Esophagus muscularis mucosa (tissue), 3 donors: Measurements from ENCODE around the gene NDST1.

Experiments used
- CTCF ChIP-seq, 3 experiments: fragments of 200-600 bp in 2 of 3; fragments of 450-650 bp in 1 of 3; sonication (generic) in 2 of 3; IDR thresholded peaks; one replicate each; pipeline ENCODE4 v1.5.1; 2017 to 2019; ENCODE audit warnings: antibody characterized with exemption in 3 of 3, mild to moderate bottlenecking in 2 of 3, moderate library complexity in 1 of 3
- POLR2AphosphoS5 ChIP-seq, 2 donors: sonication (generic); formaldehyde crosslinking; IDR thresholded peaks; one replicate each; pipeline ENCODE4 v1.6.1; 2017; ENCODE audit warnings: antibody characterized with exemption in 2 of 2

GRCh38 chr5:150505041-150505511 lies 2.9 kb upstream of the NDST1 start:
- TF ChIP-seq POLR2AphosphoS5 (IDR thresholded peaks at IDR 0.05): no peak
- no peak for TF ChIP-seq CTCF (IDR thresholded peaks at IDR 0.05)
